Ishikawa (cell line): ENCODE results near the gene PRKAG1.

ENCODE experiments used
- EP300 ChIP-seq: IDR thresholded peaks from 2 replicates; pipeline ENCODE4 v1.6.1; 2012; ENCODE audit warnings: borderline replicate concordance
- TAF1 ChIP-seq: IDR thresholded peaks from 2 replicates; pipeline ENCODE4 v1.6.1; 2012; ENCODE audit warnings: low read depth, mild to moderate bottlenecking

DNA sequence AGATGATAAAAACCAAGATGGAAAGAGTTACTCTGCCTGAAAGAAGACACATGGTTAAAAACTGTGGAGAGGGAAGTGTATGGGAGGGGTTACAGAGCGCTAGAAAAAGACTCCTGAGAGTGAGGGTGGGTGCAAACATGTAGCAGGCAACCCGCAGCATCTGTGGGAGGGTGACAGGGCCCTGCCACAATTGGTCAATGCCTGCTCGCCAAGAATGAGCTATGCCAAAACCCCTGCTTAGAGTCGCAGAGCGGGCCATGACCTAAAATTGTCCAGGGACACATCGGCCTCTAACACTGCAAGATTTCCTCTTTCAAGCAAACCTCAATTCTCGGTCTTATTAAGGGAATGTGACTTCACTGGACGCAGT lies 700 bp downstream of the PRKAG1 start:
- TF ChIP-seq EP300: no peak
- no peak for TF ChIP-seq TAF1
